A549 (cell line): ENCODE data around the gene TRPV6. TPM values are rescaled to one million over a fixed set of nuclear protein-coding genes. Genes with fewer than 3 reads are reported as not detected.

Experiments used
- ATAC-seq, 2 experiments: fragments of 200-7000 bp in 1 of 2; fragments of >200 bp in 1 of 2; cut with Nextera tagmentation in 1 of 2; cut with Tn5 transposase in 1 of 2; 3 replicates each; pipeline versions ENCODE4 v1.8.0 to v1.9.1; 2018 to 2020; ENCODE audit warnings: mild to moderate bottlenecking in 1 of 2, moderate library complexity in 1 of 2
- CTCF ChIA-PET: fragments of 300-600 bp; sonication (Branson Sonifier 250); formaldehyde crosslinking; extraction: SDS; loops from one replicate; lab custom pipeline; 2021; ENCODE audit warnings: antibody characterized with exemption, inconsistent platforms; lab: Yijun Ruan, JAX
- POLR2A ChIA-PET: fragments of 350-600 bp; formaldehyde crosslinking; extraction: SDS; loops from one replicate; lab custom pipeline; 2021; ENCODE audit warnings: antibody characterized with exemption, inconsistent platforms; lab: Yijun Ruan, JAX
- DNase-seq, 2 experiments: peaks; one replicate each; pipeline versions ENCODE4 v3.0.0 to v3.0.0-alpha.2; 2011 to 2016; ENCODE audit warnings: low read depth in 1 of 2, low spot score in 1 of 2
- FAIRE-seq: peaks from 2 replicates; lab custom pipeline; 2011; peaks lifted over from hg19 to GRCh38; lab: Jason Lieb, UNC
- H3K27ac ChIP-seq, 2 experiments: fragments of >200 bp; sonication (Bioruptor Twin); formaldehyde crosslinking; 3 replicates each; pipeline ENCODE4 v1.5.1; 2016 to 2017
- H3K4me1 ChIP-seq: fragments of >200 bp; sonication (Bioruptor Twin); formaldehyde crosslinking; 3 replicates; pipeline ENCODE4 v1.6.1; 2016
- H3K4me2 ChIP-seq: fragments of >200 bp; sonication (Bioruptor Twin); formaldehyde crosslinking; 3 replicates; pipeline ENCODE4 v1.6.1; 2016
- H3K4me3 ChIP-seq: fragments of >200 bp; sonication (Bioruptor Twin); formaldehyde crosslinking; 3 replicates; pipeline ENCODE4 v1.5.1; 2016
- H3K9me3 ChIP-seq: fragments of >200 bp; sonication (Bioruptor Twin); formaldehyde crosslinking; 3 replicates; pipeline ENCODE4 v1.6.1; 2016
- CBX8 ChIP-seq: fragments of 200-600 bp; sonication (generic); IDR thresholded peaks from 2 replicates; pipeline ENCODE4 v1.6.1; 2016
- CHD4 ChIP-seq: fragments of 200-600 bp; sonication (generic); IDR thresholded peaks from 2 replicates; pipeline ENCODE4 v1.6.1; 2016; ENCODE audit warnings: antibody characterized with exemption, mild to moderate bottlenecking, borderline replicate concordance
- EHMT2 ChIP-seq: fragments of 200-600 bp; sonication (generic); IDR thresholded peaks from 2 replicates; pipeline ENCODE4 v1.6.1; 2016; ENCODE audit warnings: antibody characterized with exemption, low read depth, mild to moderate bottlenecking, moderate library complexity
- GATA3 ChIP-seq: IDR thresholded peaks from 2 replicates; pipeline ENCODE4 v1.6.1; 2012; ENCODE audit warnings: borderline replicate concordance
- HDAC2 ChIP-seq: fragments of 200-600 bp; sonication (generic); IDR thresholded peaks from 2 replicates; pipeline ENCODE4 v1.6.1; 2016
- HOXB5 ChIP-seq: fragments of 250-450 bp; sonication (Bioruptor Pico); IDR thresholded peaks from 2 replicates; pipeline ENCODE4 v1.5.0; 2020; ENCODE audit warnings: mild to moderate bottlenecking, moderate library complexity
- JUNB ChIP-seq: fragments of >200 bp; sonication (Bioruptor Twin); formaldehyde crosslinking; IDR thresholded peaks from 2 replicates; pipeline ENCODE4 v1.6.1; 2016
- KDM1A ChIP-seq: fragments of 200-600 bp; sonication (generic); IDR thresholded peaks from 2 replicates; pipeline ENCODE4 v1.6.1; 2016; ENCODE audit warnings: low read depth, mild to moderate bottlenecking
- KDM5A ChIP-seq: fragments of 200-600 bp; sonication (generic); IDR thresholded peaks from 2 replicates; pipeline ENCODE4 v1.6.1; 2016; ENCODE audit warnings: antibody characterized with exemption, mild to moderate bottlenecking
- MAFK ChIP-seq: fragments of 450-650 bp; IDR thresholded peaks from 2 replicates; pipeline ENCODE4 v1.6.1; 2014; ENCODE audit not compliant: partially characterized antibody
- NPAS2 ChIP-seq: fragments of 250-450 bp; sonication (Bioruptor Pico); IDR thresholded peaks from 2 replicates; pipeline ENCODE4 v1.8.0; 2022; ENCODE audit warnings: mild to moderate bottlenecking, moderate library complexity, borderline replicate concordance
- ZC3H11A ChIP-seq: fragments of 450-650 bp; IDR thresholded peaks from 2 replicates; pipeline ENCODE4 v1.6.1; 2014; ENCODE audit warnings: antibody characterized with exemption, mild to moderate bottlenecking
- ZSCAN20 ChIP-seq: fragments of 250-450 bp; sonication (Bioruptor Pico); IDR thresholded peaks from 2 replicates; pipeline ENCODE4 v1.8.0; 2022; ENCODE audit warnings: mild to moderate bottlenecking, moderate library complexity
- WGBS: methylation state at CpG from one replicate; pipeline ENCODE4 v1.1.6; 2017; ENCODE audit errors: missing lambda C conversion rate; 5-methylcytosine and 5-hydroxymethylcytosine counted together
- polyA plus RNA-seq, 4 experiments: library from polyadenylated mRNA; depleted of rRNA in 3 of 4; stranded (reverse); fragments of >200 nt; fragmentation: RNase III in 1 of 4; extraction: RNeasy Plus Mini Kit Qiagen cat#74134 plus additional on column Dnase treatment in 1 of 4; gene quantifications; 2 replicates in 3 of 4; 3 replicates in 1 of 4; pipeline ENCODE4 v1.2.3, GENCODE V29; 2011 to 2017
- TF ChIP-seq, protein P1 (sequence below): fragments of 250-450 bp; sonication (Bioruptor Pico); IDR thresholded peaks from 2 replicates; pipeline ENCODE4 v1.5.0; 2020; ENCODE audit warnings: low read depth, mild to moderate bottlenecking, moderate library complexity
- TF ChIP-seq, protein P2 (sequence below): IDR thresholded peaks from 2 replicates; pipeline ENCODE4 v1.6.1; 2012
- TF ChIP-seq, protein P3 (sequence below): IDR thresholded peaks from 2 replicates; pipeline ENCODE4 v1.6.1; 2012; ENCODE audit warnings: low read depth, borderline replicate concordance
- TF ChIP-seq, protein P4 (sequence below): fragments of 250-450 bp; sonication (Bioruptor Pico); IDR thresholded peaks from 2 replicates; pipeline ENCODE4 v1.5.0; 2021; ENCODE audit warnings: mild to moderate bottlenecking, moderate library complexity, borderline replicate concordance
- TF ChIP-seq, protein P5 (sequence below): fragments of 450-650 bp; IDR thresholded peaks from 2 replicates; pipeline ENCODE4 v1.6.1; 2014; ENCODE audit warnings: antibody characterized with exemption
- TF ChIP-seq, protein P6 (sequence below): fragments of >200 bp; sonication (Bioruptor Twin); formaldehyde crosslinking; IDR thresholded peaks from 3 replicates; pipeline ENCODE4 v1.5.1; 2016
- TF ChIP-seq, protein P7 (sequence below): fragments of >200 bp; sonication (Bioruptor Twin); formaldehyde crosslinking; IDR thresholded peaks from 3 replicates; pipeline ENCODE4 v1.6.1; 2016
- TF ChIP-seq, protein P8 (sequence below): IDR thresholded peaks from 2 replicates; pipeline ENCODE4 v1.6.1; 2012

TRPV6 gene
- polyA plus RNA-seq, 2 of the 4 experiments (the other 2 are of a cell fraction): not detected

DNA sequence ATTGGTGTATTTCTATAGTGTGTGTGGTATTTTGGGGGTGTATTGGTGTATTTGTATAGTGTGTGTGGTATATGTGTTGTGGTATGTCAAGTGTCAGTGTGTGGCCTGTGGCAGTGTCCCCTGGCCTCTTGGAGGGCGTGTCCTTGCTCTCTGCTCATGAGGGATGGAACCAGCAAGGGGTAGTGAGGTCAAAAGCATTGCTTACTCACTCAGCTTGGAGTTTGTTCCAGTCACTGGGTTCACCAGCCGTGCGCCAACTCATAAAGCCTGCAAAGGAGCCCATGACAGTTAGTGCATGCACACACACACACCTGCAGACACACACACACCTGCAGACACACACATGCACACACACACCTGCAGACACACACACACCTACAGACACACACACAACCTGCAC, 4.3 kb upstream of the TRPV6 start:
- H3K4me2 ChIP-seq: no peak overlapping the region
- DNase-seq: no peak
- no peak for FAIRE-seq
- POLR2A ChIA-PET: no interaction called here
- ATAC-seq: no peak
- CTCF ChIA-PET: no interaction called here
- TF ChIP-seq JUNB (no peak), KDM1A (no peak), CBX8 (no peak)
- TF ChIP-seq, protein P1, sequence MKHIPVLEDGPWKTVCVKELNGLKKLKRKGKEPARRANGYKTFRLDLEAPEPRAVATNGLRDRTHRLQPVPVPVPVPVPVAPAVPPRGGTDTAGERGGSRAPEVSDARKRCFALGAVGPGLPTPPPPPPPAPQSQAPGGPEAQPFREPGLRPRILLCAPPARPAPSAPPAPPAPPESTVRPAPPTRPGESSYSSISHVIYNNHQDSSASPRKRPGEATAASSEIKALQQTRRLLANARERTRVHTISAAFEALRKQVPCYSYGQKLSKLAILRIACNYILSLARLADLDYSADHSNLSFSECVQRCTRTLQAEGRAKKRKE (CRISPR knock-in tag): no peak
- TF ChIP-seq, protein P2, sequence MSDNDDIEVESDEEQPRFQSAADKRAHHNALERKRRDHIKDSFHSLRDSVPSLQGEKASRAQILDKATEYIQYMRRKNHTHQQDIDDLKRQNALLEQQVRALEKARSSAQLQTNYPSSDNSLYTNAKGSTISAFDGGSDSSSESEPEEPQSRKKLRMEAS: no peak
- TF ChIP-seq, all 56 proteins: peak for 0
- no peak overlapping the region for H3K27ac ChIP-seq
- H3K4me1 ChIP-seq: no peaks in the 10 kb centered on the region
- H3K4me3 ChIP-seq: no peak overlapping the region
- 0% methylated on average over 1 of the region's 3 CpGs for WGBS
- H3K9me3 ChIP-seq: no peaks in the 10 kb centered on the region

DNA sequence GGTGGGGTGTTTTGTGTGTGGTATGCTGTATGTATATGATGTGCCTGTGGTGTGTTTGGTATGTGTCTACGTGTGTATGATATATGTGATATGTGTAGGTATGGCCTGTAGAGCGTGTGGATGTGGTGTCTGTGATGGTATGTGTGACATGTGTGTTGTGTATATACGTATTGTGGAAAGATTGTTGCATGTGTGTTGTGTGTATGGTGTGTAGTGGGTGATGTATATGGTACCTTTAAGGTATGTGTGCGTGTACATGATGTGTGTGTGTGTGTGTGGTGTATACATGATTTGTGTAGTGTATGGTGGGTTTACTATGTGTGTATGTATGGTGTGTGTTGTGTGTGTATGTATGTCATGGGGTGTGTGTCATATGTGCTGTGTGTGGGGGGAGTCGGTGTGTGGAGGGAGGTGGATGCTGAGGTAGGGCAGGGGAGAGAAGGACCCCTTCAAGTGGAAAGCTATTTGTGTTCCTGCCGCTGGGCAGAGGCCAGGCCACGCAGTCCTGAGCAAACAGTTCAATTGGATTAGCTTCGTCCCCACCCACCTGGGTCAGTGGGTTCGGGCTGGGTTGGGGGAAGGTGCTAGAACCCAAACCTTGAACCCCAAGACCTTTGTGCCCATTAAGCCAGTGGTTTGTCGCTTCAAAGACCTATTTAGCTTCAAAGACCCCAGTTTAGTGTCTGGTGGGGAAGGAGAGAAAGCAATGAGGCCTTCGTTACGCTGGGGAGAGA, 1.9 kb upstream of the TRPV6 start:
- Histone ChIP-seq H3K27ac (no peak overlapping the region), H3K9me3 (no peaks in the 10 kb centered on the region), H3K4me2 (no peak overlapping the region)
- CTCF ChIA-PET: no interaction called here
- 25% methylated on average over 9 of the region's 12 CpGs for WGBS
- DNase-seq: no peak
- TF ChIP-seq MAFK: no peak
- TF ChIP-seq, protein P3, sequence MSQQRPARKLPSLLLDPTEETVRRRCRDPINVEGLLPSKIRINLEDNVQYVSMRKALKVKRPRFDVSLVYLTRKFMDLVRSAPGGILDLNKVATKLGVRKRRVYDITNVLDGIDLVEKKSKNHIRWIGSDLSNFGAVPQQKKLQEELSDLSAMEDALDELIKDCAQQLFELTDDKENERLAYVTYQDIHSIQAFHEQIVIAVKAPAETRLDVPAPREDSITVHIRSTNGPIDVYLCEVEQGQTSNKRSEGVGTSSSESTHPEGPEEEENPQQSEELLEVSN: no peak
- TF ChIP-seq, protein P4, sequence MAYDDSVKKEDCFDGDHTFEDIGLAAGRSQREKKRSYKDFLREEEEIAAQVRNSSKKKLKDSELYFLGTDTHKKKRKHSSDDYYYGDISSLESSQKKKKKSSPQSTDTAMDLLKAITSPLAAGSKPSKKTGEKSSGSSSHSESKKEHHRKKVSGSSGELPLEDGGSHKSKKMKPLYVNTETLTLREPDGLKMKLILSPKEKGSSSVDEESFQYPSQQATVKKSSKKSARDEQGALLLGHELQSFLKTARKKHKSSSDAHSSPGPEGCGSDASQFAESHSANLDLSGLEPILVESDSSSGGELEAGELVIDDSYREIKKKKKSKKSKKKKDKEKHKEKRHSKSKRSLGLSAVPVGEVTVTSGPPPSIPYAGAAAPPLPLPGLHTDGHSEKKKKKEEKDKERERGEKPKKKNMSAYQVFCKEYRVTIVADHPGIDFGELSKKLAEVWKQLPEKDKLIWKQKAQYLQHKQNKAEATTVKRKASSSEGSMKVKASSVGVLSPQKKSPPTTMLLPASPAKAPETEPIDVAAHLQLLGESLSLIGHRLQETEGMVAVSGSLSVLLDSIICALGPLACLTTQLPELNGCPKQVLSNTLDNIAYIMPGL (CRISPR knock-in tag): no peak
- TF ChIP-seq KDM5A: no peak
- no peak for TF ChIP-seq ZSCAN20 (CRISPR knock-in tag)
- TF ChIP-seq, protein P5, sequence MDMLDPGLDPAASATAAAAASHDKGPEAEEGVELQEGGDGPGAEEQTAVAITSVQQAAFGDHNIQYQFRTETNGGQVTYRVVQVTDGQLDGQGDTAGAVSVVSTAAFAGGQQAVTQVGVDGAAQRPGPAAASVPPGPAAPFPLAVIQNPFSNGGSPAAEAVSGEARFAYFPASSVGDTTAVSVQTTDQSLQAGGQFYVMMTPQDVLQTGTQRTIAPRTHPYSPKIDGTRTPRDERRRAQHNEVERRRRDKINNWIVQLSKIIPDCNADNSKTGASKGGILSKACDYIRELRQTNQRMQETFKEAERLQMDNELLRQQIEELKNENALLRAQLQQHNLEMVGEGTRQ: no peak
- TF ChIP-seq GATA3: no peak
- no peak for TF ChIP-seq CHD4
- TF ChIP-seq, protein P6, sequence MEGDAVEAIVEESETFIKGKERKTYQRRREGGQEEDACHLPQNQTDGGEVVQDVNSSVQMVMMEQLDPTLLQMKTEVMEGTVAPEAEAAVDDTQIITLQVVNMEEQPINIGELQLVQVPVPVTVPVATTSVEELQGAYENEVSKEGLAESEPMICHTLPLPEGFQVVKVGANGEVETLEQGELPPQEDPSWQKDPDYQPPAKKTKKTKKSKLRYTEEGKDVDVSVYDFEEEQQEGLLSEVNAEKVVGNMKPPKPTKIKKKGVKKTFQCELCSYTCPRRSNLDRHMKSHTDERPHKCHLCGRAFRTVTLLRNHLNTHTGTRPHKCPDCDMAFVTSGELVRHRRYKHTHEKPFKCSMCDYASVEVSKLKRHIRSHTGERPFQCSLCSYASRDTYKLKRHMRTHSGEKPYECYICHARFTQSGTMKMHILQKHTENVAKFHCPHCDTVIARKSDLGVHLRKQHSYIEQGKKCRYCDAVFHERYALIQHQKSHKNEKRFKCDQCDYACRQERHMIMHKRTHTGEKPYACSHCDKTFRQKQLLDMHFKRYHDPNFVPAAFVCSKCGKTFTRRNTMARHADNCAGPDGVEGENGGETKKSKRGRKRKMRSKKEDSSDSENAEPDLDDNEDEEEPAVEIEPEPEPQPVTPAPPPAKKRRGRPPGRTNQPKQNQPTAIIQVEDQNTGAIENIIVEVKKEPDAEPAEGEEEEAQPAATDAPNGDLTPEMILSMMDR: no peak
- no peak for TF ChIP-seq HDAC2
- no peak for TF ChIP-seq ZC3H11A
- TF ChIP-seq, protein P7, sequence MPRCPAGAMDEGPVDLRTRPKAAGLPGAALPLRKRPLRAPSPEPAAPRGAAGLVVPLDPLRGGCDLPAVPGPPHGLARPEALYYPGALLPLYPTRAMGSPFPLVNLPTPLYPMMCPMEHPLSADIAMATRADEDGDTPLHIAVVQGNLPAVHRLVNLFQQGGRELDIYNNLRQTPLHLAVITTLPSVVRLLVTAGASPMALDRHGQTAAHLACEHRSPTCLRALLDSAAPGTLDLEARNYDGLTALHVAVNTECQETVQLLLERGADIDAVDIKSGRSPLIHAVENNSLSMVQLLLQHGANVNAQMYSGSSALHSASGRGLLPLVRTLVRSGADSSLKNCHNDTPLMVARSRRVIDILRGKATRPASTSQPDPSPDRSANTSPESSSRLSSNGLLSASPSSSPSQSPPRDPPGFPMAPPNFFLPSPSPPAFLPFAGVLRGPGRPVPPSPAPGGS: no peak
- TF ChIP-seq, protein P2: no peak
- TF ChIP-seq, protein P8, sequence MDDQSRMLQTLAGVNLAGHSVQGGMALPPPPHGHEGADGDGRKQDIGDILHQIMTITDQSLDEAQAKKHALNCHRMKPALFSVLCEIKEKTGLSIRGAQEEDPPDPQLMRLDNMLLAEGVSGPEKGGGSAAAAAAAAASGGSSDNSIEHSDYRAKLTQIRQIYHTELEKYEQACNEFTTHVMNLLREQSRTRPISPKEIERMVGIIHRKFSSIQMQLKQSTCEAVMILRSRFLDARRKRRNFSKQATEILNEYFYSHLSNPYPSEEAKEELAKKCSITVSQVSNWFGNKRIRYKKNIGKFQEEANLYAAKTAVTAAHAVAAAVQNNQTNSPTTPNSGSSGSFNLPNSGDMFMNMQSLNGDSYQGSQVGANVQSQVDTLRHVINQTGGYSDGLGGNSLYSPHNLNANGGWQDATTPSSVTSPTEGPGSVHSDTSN: no peak
- TF ChIP-seq HOXB5 (CRISPR knock-in tag): no peak
- TF ChIP-seq EHMT2: no peak
- TF ChIP-seq NPAS2 (CRISPR knock-in tag): no peak
- TF ChIP-seq, all 56 proteins: peak for 0
- H3K4me3 ChIP-seq: no peak overlapping the region
- FAIRE-seq: no peak
- ATAC-seq: no peak
- POLR2A ChIA-PET: no interaction called here
- no peaks in the 10 kb centered on the region for H3K4me1 ChIP-seq
